T-helper 17 cell (primary cell): Measurements from ENCODE around the gene TPSD1. TPM values are rescaled to one million over a fixed set of nuclear protein-coding genes. Genes with fewer than 3 reads are reported as not detected.
"Not testable (repeated sequence)": the region's sequence is repeated elsewhere in the genome, so short reads cannot be mapped to it uniquely, and the experiment has no call there.

Experiments
- ATAC-seq: fragments of 150-1000 bp; cut with Tn5 transposase; 2 replicates; pipeline ENCODE4 v1.10.0; 2021; ENCODE audit warnings: mild to moderate bottlenecking, moderate library complexity
- DNase-seq, 3 donors: peaks; one replicate each; pipeline versions ENCODE4 v3.0.0 to v3.0.0-alpha.2; 2020 to 2021
- H3K9me3 ChIP-seq: one replicate; pipeline ENCODE4 v1.7.0; 2013; ENCODE audit warnings: low read length, mild to moderate bottlenecking; ENCODE audit not compliant: control insufficient read depth, poor library complexity, severe bottlenecking
- H3K27ac Mint-ChIP-seq: one replicate; pipeline ENCODE4 v1.8.0; 2022; ENCODE audit warnings: mild to moderate bottlenecking, moderate library complexity, mixed read lengths
- H3K27me3 Mint-ChIP-seq: one replicate; pipeline ENCODE4 v1.8.0; 2022; ENCODE audit warnings: mixed read lengths
- H3K36me3 Mint-ChIP-seq: one replicate; pipeline ENCODE4 v1.8.0; 2022; ENCODE audit warnings: low read depth, mixed read lengths
- H3K4me1 Mint-ChIP-seq: one replicate; pipeline ENCODE4 v1.8.0; 2022; ENCODE audit warnings: mild to moderate bottlenecking, mixed read lengths
- H3K4me3 Mint-ChIP-seq: one replicate; pipeline ENCODE4 v1.8.0; 2022; ENCODE audit warnings: mild to moderate bottlenecking, moderate library complexity, mixed read lengths
- total RNA-seq, 4 donors: library from RNA in 2 of 4; stranded (reverse) in 2 of 4; gene quantifications; one replicate each; pipeline ENCODE4 v1.2.3 and lab custom pipeline; 2022 to 2026

The TPSD1 gene
- total RNA-seq, 2 donors from 2014 or later = not detected

DNA sequence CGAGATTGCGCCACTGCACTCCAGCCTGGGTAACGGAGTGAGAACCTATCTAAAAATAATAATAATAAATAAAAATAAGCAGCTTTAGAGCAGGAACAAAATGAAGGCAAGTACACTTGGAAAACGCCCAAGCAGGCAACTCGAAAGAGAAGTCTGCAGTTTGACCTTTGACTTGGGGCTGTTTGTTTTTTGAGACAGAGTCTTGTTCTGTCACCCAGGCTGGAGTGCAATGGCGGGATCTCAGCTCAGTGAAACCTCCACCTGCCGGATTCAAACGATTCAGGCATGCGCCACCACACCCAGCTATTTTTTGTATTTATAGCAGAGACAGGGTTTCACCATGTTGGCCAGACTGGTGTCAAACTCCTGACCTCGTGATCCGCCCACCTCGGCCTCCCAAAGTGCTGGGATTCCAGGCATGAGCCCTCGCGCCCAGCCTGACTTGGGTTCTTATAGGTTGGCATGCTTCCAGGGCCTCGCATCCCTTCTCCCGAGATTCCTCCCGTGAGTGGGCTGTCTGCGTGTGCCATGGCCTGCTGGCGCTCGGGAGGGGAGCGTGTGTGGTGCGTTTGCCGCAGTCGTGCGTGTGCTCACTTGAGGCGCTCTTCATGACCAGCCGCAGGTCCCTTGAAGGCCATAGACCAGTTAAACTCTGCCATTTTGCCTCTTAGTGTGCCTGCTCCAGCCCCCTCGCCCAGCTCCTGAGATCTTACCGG lies 35.1 kb downstream of the TPSD1 start:
- H3K4me1 Mint-ChIP-seq = no peaks in the 10 kb centered on the region
- ATAC-seq = no peak
- H3K9me3 ChIP-seq = no peaks in the 10 kb centered on the region
- DNase-seq = no peak
- peaks cover 45% of the 10 kb centered on the region for H3K27me3 Mint-ChIP-seq
- H3K4me3 Mint-ChIP-seq = no peak overlapping the region
- no peak overlapping the region for H3K27ac Mint-ChIP-seq
- H3K36me3 Mint-ChIP-seq = no peaks in the 10 kb centered on the region

GRCh38 chr16:1291576-1291974 lies 35.7 kb downstream of the TPSD1 start:
- Mint-ChIP-seq H3K4me1 (no peaks in the 10 kb centered on the region), H3K27ac (no peak overlapping the region), H3K27me3 (peaks cover 41% of the 10 kb centered on the region)

DNA sequence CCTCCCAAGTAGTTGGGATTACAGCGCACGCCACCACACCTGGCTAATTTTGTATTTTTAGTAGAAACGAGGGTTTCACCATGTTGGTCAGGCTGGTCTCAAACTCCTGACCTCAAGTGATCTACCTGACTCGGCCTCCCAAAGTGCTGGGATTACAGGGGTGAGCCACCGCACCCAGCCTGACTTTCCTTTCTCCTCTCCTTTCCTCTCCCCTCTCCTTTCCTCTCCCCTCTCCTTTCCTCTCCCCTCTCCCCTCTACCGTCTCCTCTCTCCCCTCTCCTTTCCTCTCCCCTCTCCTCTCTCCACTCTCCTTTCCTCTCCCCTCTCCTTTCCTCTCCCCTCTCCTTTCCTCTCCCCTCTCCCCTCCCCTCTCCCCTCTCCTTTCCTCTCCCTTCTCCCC lies 36.3 kb downstream of the TPSD1 start:
- H3K27me3 Mint-ChIP-seq = peaks cover 47% of the 10 kb centered on the region
- H3K27ac Mint-ChIP-seq, DNase-seq, H3K9me3 ChIP-seq, H3K4me3 Mint-ChIP-seq, ATAC-seq, H3K4me1 Mint-ChIP-seq, H3K36me3 Mint-ChIP-seq: not testable (repeated sequence)

More at GRCh38 chr16:1291576-1291974, 35.7 kb downstream of the TPSD1 start:
- H3K9me3 ChIP-seq = no peaks in the 10 kb centered on the region
- ATAC-seq (no peak), DNase-seq (no peak)
- no peaks in the 10 kb centered on the region for H3K36me3 Mint-ChIP-seq
- no peak overlapping the region for H3K4me3 Mint-ChIP-seq

DNA sequence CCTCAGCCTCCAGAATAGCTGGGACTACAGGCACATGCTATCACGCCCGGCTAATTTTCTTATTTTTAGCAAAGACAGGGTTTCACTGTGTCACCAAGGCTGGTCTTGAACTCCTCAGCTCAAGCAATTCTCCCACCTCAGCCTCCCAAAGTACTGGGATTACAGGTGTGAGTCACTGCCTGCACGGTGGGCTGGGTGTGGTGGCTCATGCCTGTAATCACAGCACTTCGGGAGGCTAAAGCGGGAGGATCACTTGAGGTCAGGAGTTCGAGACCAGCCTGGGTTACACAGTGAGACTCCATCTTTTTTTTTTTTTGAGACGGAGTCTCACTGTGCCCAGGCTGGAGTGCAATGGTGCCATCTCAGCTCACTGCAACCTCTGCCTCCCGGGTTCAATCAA lies 36.9 kb downstream of the TPSD1 start:
- not testable (repeated sequence) for H3K27ac Mint-ChIP-seq, DNase-seq, H3K9me3 ChIP-seq, H3K4me1 Mint-ChIP-seq, H3K4me3 Mint-ChIP-seq, ATAC-seq, H3K36me3 Mint-ChIP-seq
- peaks cover 47% of the 10 kb centered on the region for H3K27me3 Mint-ChIP-seq

DNA sequence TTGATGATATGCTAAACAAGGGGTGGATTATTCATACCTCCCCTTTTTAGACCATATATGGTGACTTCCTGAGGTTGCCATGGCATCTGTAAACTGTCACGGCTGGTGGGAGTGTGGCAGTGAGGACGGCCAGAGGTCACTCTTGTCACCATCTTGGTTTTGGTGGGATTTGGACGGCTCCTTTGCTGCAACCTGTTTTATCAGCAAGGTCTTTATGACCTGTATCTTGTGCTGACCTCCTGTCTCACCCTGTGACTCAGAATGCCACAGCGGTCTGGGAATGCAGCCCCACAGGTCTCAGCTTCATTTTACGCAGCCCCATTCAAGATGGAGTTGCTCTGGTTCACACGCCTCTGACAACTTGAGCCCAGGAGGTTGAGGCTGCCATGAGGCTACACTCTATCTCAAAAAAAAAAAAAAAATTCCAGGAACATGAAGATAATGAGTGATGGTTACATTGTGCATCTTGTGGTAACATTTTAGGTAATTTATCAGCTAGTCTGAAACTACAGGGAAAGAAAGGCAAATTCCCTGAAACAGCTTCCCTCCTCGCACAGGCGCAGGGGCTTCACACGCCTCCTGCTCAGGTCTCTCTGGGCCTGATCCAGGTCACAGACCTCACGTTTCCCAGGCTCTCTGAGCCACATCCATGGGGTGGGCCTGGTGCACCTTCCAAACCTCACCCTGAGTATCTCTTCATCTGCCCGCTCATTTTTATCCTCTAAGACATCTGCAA lies 38.2 kb downstream of the TPSD1 start:
- ATAC-seq = no peak
- Mint-ChIP-seq H3K27ac (no peak overlapping the region), H3K4me1 (peaks cover 4% of the 10 kb centered on the region), H3K4me3 (no peak overlapping the region), H3K36me3 (peaks cover 2% of the 10 kb centered on the region), H3K27me3 (peaks cover 54% of the 10 kb centered on the region)
- DNase-seq = no peak
- H3K9me3 ChIP-seq = no peaks in the 10 kb centered on the region

- Mint-ChIP-seq H3K27ac (no peak overlapping the region), H3K27me3 (peaks cover 50% of the 10 kb centered on the region), H3K36me3 (peaks cover 2% of the 10 kb centered on the region), H3K4me3 (no peak overlapping the region), H3K4me1 (peaks cover 4% of the 10 kb centered on the region)
- no peaks in the 10 kb centered on the region for H3K9me3 ChIP-seq
- DNase-seq = no peak
- ATAC-seq = no peak
These were observed 39.6 kb downstream of the TPSD1 start for GRCh38 chr16:1295465-1295864.

DNA sequence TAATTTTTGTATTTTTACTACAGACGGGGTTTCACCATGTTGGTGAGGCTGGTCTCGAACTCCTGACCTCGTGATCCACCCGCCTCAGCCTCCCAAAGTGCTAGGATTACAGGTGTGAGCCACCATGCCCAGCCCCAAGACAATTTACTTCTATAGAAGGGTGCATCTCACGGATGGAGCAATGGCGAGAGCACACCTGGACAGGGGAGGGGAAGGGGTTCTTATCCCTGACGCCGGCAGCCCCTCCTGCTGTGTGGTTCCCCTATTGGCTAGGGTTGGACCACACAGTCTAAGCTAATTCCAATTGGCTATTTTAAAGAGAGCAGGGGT lies 40.8 kb downstream of the TPSD1 start:
- not testable (repeated sequence) for H3K36me3 Mint-ChIP-seq, DNase-seq, H3K27ac Mint-ChIP-seq, H3K4me1 Mint-ChIP-seq, H3K4me3 Mint-ChIP-seq, ATAC-seq, H3K9me3 ChIP-seq
- H3K27me3 Mint-ChIP-seq = peaks cover 44% of the 10 kb centered on the region

GRCh38 chr16:1297018-1297696 lies 41.3 kb downstream of the TPSD1 start:
- H3K4me3 Mint-ChIP-seq = no peak overlapping the region
- H3K4me1 Mint-ChIP-seq = peaks cover 9% of the 10 kb centered on the region
- H3K27ac Mint-ChIP-seq = no peak overlapping the region
- DNase-seq = no peak
- H3K27me3 Mint-ChIP-seq = peaks cover 39% of the 10 kb centered on the region
- no peaks in the 10 kb centered on the region for H3K9me3 ChIP-seq
- H3K36me3 Mint-ChIP-seq = peaks cover 2% of the 10 kb centered on the region
- ATAC-seq = no peak

- no peak overlapping the region for H3K4me3 Mint-ChIP-seq
- peaks cover 2% of the 10 kb centered on the region for H3K36me3 Mint-ChIP-seq
- H3K9me3 ChIP-seq = no peaks in the 10 kb centered on the region
- H3K27me3 Mint-ChIP-seq = peaks cover 39% of the 10 kb centered on the region
- ATAC-seq (no peak), DNase-seq (no peak)
- no peak overlapping the region for H3K27ac Mint-ChIP-seq
- H3K4me1 Mint-ChIP-seq = peaks cover 9% of the 10 kb centered on the region
These were observed 42.5 kb downstream of the TPSD1 start for GRCh38 chr16:1298406-1298805.

- Mint-ChIP-seq H3K4me3 (no peak overlapping the region), H3K27me3 (peaks cover 33% of the 10 kb centered on the region), H3K4me1 (peaks cover 13% of the 10 kb centered on the region), H3K27ac (no peak overlapping the region), H3K36me3 (peaks cover 2% of the 10 kb centered on the region)
- H3K9me3 ChIP-seq = no peaks in the 10 kb centered on the region
- no peak for DNase-seq
- ATAC-seq = no peak
These were observed 43.4 kb downstream of the TPSD1 start for GRCh38 chr16:1299012-1299867.

- Mint-ChIP-seq H3K27me3 (peaks cover 29% of the 10 kb centered on the region), H3K36me3 (peaks cover 2% of the 10 kb centered on the region), H3K27ac (no peak overlapping the region), H3K4me3 (no peak overlapping the region), H3K4me1 (peaks cover 17% of the 10 kb centered on the region)
- no peaks in the 10 kb centered on the region for H3K9me3 ChIP-seq
- DNase-seq (no peak), ATAC-seq (no peak)
These were observed 44.0 kb downstream of the TPSD1 start for GRCh38 chr16:1299868-1300203.

GRCh38 chr16:1300664-1301476 lies 45.0 kb downstream of the TPSD1 start:
- DNase-seq (peak; percentile 60 to 74 (median 60)), ATAC-seq (peak; percentile 59)
- Mint-ChIP-seq H3K27me3 (peaks cover 21% of the 10 kb centered on the region), H3K36me3 (peaks cover 2% of the 10 kb centered on the region), H3K4me3 (no peak overlapping the region), H3K27ac (no peak overlapping the region), H3K4me1 (peaks cover 17% of the 10 kb centered on the region)
- no peaks in the 10 kb centered on the region for H3K9me3 ChIP-seq
